GM19193 (cell line): ENCODE data around the gene LYL1.

ENCODE experiments used
- POLR2A ChIP-seq: IDR thresholded peaks from 4 replicates; pipeline ENCODE4 v1.6.1; 2011; ENCODE audit not compliant: insufficient read depth, insufficient read length; ENCODE audit errors: extremely low read depth

The LYL1 gene

DNA sequence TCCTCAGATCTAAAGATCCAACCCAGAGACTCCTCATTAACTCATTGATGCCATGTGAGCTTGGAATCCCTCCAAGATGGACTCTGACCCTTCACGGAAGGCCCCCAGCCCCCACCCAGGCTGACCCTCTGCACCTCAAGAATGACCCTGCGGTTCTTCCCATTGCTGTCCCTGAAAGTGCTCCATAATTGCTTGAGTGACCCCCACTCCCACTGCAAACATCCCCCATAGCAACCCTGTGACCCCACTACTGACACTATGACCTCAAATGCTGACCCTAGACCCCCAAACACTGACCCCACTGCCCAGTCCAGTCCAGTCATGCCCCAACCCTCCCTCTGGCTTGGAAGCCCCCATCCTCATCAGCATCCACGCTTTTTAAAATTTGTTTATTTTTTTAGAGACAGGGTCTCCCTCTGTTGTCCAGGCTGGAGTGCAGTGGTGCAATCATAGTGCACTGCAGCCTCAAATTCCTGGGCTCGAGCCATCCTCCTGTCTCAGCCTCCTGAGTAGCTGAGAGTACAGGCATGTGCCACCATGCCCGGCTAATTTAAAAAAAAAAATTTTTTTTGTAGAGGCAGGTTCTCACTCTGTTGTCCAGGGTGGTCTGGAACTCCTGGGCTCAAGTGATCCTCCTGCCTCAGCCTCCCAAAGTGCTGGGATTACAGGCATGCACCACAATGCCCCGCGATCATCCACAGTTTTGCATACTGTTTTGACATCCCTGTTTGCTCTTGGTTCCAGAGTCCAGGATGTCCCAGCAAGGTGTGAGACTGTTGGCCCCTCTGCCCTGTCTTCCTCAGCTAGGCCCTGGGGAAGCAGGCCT lies 855 bp downstream of the LYL1 start:
- no peak for TF ChIP-seq POLR2A

DNA sequence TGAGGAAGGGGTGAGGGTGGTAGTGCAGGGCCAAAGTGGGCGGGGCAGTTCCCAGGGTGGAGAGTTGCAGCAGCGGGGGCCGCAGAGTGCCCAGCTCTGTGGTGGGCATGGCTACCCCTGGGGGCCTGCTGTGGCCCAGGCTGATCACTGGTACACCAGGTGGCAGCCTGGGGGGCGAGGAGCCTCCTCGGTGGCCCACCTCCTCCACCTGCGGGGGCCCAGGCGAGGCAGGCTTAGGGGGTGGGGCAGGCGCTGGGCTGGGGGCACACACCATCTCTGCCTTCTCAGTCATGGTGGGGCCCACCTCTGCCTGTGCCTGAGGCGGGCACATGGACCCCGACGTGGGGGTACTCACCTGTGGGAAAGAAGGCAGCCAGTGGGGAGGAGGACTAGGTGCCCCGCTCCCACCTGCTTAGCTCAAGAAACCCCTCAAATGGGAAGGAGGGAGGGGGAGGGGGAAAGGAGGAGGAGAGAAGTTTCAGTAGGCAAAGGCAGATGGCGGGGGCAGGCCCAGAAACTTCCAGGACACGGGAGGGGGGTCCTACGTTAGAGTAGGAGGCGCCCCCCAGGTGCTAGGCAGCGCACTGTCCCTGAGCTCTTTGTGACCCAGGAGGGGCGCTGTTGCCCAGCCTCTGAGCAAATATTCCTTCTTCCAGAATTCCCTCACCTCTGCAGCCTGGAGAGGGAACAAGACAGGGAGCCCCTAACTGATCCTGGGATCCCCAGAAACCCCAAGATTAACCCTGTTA lies 1.6 kb downstream of the LYL1 start:
- no peak for TF ChIP-seq POLR2A

DNA sequence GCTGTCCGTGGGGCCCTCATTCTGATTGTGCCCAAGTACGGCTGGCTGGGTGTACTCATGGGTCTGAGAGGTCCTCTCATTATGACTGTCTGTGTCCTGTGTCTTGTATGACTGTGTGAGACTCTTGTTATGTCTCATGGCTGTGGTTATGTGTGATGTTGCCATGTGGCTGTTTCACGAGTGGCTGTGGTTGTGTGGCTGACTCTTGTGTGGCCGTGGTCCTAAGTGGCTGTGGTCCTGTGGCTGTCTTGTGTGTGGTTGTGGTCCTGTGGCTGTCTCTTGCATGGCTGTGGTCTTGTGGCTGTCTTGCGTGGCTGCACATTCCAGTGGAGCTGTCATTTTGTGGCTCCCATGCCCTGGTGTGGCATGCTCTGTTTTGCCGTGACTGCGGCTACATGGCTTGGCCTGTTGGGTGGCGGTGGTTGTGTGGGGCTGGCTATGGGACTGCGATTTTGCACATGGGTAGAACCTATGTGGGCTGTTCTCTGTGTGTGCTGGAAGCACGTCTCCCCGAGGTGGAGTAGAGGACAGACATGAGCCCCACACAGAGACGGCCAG lies 2.5 kb downstream of the LYL1 start:
- no peak for TF ChIP-seq POLR2A

GRCh38 chr19:13099073-13099999 lies 3.3 kb downstream of the LYL1 start:
- TF ChIP-seq POLR2A, result peak; percentile 59

DNA sequence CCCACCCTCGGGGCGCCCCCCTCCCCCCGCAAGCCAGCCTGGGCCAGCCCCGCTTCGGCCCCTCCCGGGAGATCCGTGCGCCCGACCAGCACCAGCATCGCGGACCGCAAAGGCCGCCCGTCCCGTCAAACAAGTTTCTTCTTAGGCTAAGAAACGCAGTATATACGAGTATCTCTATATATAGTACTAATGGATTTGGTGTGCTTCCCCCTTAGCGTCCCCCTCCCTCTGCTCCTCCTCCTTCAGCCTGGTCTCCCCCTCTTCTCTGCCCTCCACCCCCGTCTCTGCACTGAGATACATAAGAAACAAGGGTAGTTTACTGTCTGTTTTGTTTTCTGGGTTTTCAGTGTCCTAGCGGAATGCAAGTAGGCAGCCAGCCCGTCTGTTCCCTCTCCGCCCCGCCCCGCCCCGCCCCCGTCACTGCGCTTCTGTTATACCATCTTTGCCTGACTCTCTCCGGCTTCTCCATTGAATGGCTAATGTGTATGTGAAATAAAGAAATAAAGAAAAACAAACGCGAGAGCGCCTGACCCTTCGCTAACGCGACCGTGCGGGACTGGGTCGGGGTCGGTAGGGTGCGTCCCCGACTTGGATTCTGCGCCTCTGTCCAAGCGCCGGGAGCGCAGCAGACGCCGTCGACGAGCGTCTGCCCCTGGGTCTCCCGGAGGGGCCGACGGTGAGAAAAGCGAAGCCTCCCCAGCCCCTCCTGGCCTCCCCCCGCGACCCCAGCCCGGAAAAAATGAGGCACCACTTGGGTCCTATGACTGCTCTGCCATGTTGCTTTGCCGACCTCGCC lies 4.2 kb downstream of the LYL1 start:
- TF ChIP-seq POLR2A, result no peak

GRCh38 chr19:13097463-13098258 lies 5.0 kb downstream of the LYL1 start:
- TF ChIP-seq POLR2A, result no peak

DNA sequence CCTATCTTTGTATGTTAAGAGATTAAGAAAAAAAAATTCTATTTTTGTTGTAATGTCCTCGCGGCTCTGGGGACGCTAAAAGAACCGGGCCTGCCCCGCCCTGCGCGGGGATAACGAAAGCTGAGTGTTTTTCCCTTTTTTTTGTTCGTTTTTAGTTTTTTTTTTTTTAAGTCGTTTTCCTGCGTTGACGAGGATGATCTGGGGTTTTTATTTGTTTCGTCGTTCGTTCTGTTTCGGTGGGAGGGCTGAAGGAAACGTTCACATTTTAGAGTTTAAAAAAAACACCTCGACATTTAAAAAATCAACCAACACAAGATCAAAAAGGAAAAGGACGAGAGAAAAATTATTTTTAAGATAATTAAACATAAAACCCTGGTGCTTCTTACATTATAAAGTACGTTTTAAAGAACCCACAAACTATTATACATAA lies 5.6 kb downstream of the LYL1 start:
- no peak for TF ChIP-seq POLR2A

- TF ChIP-seq POLR2A, result peak; percentile 28
These were observed 6.4 kb downstream of the LYL1 start for GRCh38 chr19:13095934-13096927.

GRCh38 chr19:13095393-13095784 lies 7.3 kb downstream of the LYL1 start:
- no peak for TF ChIP-seq POLR2A

GRCh38 chr19:13094771-13095392 lies 7.8 kb downstream of the LYL1 start:
- TF ChIP-seq POLR2A, result no peak

DNA sequence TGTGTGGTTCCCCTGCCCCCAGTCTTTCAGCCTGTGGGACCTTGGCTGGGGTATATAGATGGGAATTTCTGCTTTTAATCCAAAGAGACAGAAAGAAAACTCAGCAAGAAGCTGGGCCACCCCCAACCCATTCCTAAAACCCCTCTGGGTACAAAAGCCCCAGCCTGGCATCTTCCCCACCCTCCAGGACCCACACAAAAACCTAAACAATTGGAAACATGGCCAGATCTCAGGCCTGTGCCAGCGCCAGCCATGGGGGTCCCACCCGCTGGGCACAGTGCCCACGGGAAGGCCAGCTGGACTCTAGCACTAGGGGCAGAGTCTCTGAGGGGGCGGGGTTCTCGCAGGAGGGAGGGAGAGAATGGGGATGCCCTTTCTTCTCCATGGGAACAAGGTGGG lies 8.6 kb downstream of the LYL1 start:
- no peak for TF ChIP-seq POLR2A
